SU-DHL-6 (cell line): Measurements from ENCODE around the gene DRD4.

Experiments
- H2AFZ ChIP-seq: fragments of 200-600 bp; sonication (generic); 2 replicates; pipeline ENCODE4 v1.6.1; 2014; ENCODE audit warnings: low read depth, mild to moderate bottlenecking, moderate library complexity, mixed read lengths, antibody characterized with exemption, low read length; ENCODE audit not compliant: severe bottlenecking
- H3F3A ChIP-seq: fragments of 200-600 bp; shearing (Covaris generic); 2 replicates; pipeline ENCODE4 v1.6.0; 2016; ENCODE audit warnings: antibody characterized with exemption, mild to moderate bottlenecking; ENCODE audit not compliant: insufficient read depth
- H3K27ac ChIP-seq: fragments of 200-600 bp; sonication (generic); 2 replicates; pipeline ENCODE4 v1.5.1; 2016; ENCODE audit warnings: low read depth, mild to moderate bottlenecking, low read length, moderate library complexity, mixed read lengths
- H3K27me3 ChIP-seq: fragments of 200-600 bp; sonication (generic), shearing (Covaris generic); 2 replicates; pipeline ENCODE4 v1.6.0; 2014; ENCODE audit warnings: mild to moderate bottlenecking, low read length
- H3K36me3 ChIP-seq: fragments of 200-600 bp; sonication (generic); 2 replicates; pipeline ENCODE4 v1.6.1; 2014; ENCODE audit warnings: mild to moderate bottlenecking, low read length, mixed read lengths
- H3K4me2 ChIP-seq: fragments of 300-600, 200-600 bp; shearing (Covaris generic), sonication (generic); 2 replicates; pipeline ENCODE4 v1.6.0; 2014; ENCODE audit warnings: low read length, low read depth, mild to moderate bottlenecking; ENCODE audit not compliant: poor library complexity, severe bottlenecking
- H3K4me3 ChIP-seq: fragments of 200-600 bp; sonication (generic); 2 replicates; pipeline ENCODE4 v1.5.1; 2014; ENCODE audit warnings: antibody characterized with exemption, low read length, mild to moderate bottlenecking, mixed read lengths; ENCODE audit not compliant: insufficient read depth, poor library complexity, severe bottlenecking
- H3K79me2 ChIP-seq: fragments of 200-600 bp; sonication (generic); 2 replicates; pipeline ENCODE4 v1.6.1; 2014; ENCODE audit warnings: mild to moderate bottlenecking, low read length, moderate library complexity; ENCODE audit not compliant: insufficient read depth
- H3K9ac ChIP-seq: fragments of 200-600 bp; sonication (generic); 2 replicates; pipeline ENCODE4 v1.7.0; 2014; ENCODE audit warnings: mild to moderate bottlenecking, low read length
- H3K9me2 ChIP-seq: fragments of 200-600 bp; sonication (generic); replicated peaks from 2 replicates; pipeline ENCODE4 v1.6.1; 2014; ENCODE audit warnings: low read length; ENCODE audit not compliant: insufficient read depth
- H3K9me3 ChIP-seq: fragments of 200-600 bp; sonication (generic); 2 replicates; pipeline ENCODE4 v1.6.1; 2014; ENCODE audit warnings: low read length, mixed read lengths; ENCODE audit not compliant: insufficient read depth
- H4K20me1 ChIP-seq: fragments of 200-600 bp; sonication (generic); 2 replicates; pipeline ENCODE4 v1.6.1; 2014; ENCODE audit warnings: low read depth, mild to moderate bottlenecking, antibody characterized with exemption, low read length, moderate library complexity, mixed read lengths
- EZH2phosphoT487 ChIP-seq: fragments of 200-600 bp; sonication (generic), shearing (Covaris generic); conservative IDR thresholded peaks from 2 replicates; pipeline ENCODE4 v1.6.1; 2018; ENCODE audit warnings: mild to moderate bottlenecking, antibody characterized with exemption, low read length, moderate library complexity, mixed read lengths
- TF ChIP-seq, protein P1 (sequence below): fragments of 200-600 bp; sonication (generic); IDR thresholded peaks from one replicate; pipeline ENCODE4 v1.5.1; 2017; ENCODE audit warnings: antibody characterized with exemption, mild to moderate bottlenecking, low read length, moderate library complexity; ENCODE audit not compliant: insufficient read depth, poor library complexity, severe bottlenecking

Gene DRD4

DNA sequence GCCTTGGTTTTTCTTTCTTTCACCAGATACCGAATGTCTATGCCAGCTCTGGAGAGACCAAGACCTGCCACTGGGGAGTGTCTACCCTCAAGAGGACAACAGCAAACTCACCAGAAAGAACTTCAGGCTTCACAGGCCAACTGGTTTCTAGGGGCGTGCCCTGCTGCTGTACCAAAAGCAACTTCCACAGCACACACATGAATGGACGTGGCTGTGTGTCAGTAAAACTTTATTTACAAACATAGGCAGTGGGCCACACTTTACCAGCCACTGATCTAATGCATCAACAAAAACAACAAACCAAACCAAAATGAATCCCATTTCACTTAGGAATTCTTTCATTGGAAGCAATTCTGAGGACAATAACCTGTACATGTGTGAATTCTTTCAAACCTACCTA is 41.2 kb downstream of the DRD4 start:
- no peaks in the 10 kb centered on the region for H3K9me2 ChIP-seq
- no peaks in the 10 kb centered on the region for H4K20me1 ChIP-seq
- no peak overlapping the region for H3K4me2 ChIP-seq
- no peak for TF ChIP-seq EZH2phosphoT487
- TF ChIP-seq, protein P1, sequence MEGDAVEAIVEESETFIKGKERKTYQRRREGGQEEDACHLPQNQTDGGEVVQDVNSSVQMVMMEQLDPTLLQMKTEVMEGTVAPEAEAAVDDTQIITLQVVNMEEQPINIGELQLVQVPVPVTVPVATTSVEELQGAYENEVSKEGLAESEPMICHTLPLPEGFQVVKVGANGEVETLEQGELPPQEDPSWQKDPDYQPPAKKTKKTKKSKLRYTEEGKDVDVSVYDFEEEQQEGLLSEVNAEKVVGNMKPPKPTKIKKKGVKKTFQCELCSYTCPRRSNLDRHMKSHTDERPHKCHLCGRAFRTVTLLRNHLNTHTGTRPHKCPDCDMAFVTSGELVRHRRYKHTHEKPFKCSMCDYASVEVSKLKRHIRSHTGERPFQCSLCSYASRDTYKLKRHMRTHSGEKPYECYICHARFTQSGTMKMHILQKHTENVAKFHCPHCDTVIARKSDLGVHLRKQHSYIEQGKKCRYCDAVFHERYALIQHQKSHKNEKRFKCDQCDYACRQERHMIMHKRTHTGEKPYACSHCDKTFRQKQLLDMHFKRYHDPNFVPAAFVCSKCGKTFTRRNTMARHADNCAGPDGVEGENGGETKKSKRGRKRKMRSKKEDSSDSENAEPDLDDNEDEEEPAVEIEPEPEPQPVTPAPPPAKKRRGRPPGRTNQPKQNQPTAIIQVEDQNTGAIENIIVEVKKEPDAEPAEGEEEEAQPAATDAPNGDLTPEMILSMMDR = no peak
- H3K36me3 ChIP-seq = peaks cover 6% of the 10 kb centered on the region; the same call in 1 of the 2 replicates
- H3K9me3 ChIP-seq = no peaks in the 10 kb centered on the region
- no peaks in the 10 kb centered on the region for H3K27me3 ChIP-seq
- H2AFZ ChIP-seq = no peak overlapping the region
- no peak overlapping the region for H3K27ac ChIP-seq
- no peaks in the 10 kb centered on the region for H3F3A ChIP-seq
- no peaks in the 10 kb centered on the region for H3K79me2 ChIP-seq
- no peak overlapping the region for H3K4me3 ChIP-seq
- H3K9ac ChIP-seq = no peak overlapping the region

DNA sequence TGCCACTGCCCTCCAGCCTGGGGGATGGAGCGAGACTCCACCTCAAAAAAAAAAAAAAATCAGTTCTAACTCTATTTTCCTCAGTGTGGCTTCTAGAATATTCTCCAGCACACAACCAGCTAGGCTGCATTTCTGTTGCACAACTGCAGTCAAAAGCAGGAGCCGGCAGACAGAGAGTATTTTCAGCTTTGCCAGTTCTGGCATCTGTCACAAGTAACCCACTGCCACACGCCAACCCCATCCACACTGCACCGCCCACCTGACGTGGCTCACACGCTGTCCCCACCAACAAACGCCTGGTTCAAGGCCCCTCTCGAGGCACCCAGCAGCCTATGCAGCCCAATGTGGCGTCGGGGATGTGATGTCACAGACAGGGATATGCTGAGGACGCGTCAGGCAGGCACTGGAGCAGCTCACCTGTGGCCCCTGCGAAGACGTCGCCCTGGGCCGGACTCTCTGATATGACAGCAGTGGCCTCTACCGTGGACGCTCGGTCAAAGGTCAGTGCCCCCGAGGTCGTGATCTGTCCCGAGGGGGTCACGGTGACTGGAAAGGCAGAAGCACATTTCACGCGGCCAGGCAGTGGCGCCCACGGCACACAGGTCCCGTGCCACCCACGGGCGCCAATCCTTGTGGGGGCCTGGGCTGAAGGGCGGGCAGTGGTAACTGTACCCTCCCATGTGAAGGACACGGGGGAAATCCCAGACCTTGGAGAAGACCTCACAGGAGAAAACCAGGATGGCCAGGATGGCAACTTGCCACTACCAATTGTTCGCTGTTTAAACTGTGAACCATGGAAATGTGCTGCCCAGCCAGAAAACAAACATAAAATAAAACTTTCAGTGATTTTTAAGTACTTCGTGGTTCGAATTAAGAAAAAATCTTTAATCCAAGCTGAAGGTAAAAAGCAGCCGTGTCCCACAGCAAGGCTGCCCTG is 42.5 kb downstream of the DRD4 start:
- Histone ChIP-seq H3F3A (no peaks in the 10 kb centered on the region), H3K27ac (no peak overlapping the region), H2AFZ (no peak overlapping the region), H3K79me2 (no peaks in the 10 kb centered on the region), H3K9me2 (no peaks in the 10 kb centered on the region), H3K36me3 (peaks cover 4% of the 10 kb centered on the region; the same call in 1 of the 2 replicates), H3K9ac (no peak overlapping the region), H3K4me3 (no peak overlapping the region), H3K27me3 (no peaks in the 10 kb centered on the region), H3K9me3 (no peaks in the 10 kb centered on the region), H4K20me1 (no peaks in the 10 kb centered on the region), H3K4me2 (no peak overlapping the region)
- TF ChIP-seq, protein P1 = no peak
- TF ChIP-seq EZH2phosphoT487 = no peak

DNA sequence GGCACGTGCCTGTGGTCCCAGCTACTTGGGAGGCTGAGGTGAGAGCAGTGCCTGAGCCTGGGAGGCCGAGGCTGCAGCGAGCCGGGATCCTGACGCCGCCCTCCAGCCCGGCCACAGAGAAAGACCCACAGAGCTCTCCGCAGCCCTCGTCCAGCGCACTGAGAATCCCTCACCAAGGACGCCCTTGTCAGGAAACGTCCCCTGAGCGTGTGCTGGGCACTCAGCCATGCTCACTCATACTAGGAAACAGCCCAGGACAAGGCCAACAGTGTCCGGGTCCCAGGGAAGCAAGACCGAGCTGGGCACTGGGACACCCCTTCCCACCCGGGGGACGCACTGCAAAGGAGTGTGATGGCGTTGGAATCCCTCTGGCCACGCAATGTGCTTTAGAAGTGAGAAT is 43.4 kb downstream of the DRD4 start:
- Histone ChIP-seq H3K79me2 (no peaks in the 10 kb centered on the region), H3K9me2 (no peaks in the 10 kb centered on the region), H3K9ac (no peak overlapping the region), H3K27ac (no peak overlapping the region), H3F3A (no peaks in the 10 kb centered on the region), H2AFZ (no peak overlapping the region), H3K36me3 (0 out of 2 replicates have a peak, but pooled peaks cover 4% of the 10 kb centered on the region), H3K27me3 (no peaks in the 10 kb centered on the region), H3K4me2 (no peak overlapping the region), H3K9me3 (no peaks in the 10 kb centered on the region), H3K4me3 (no peak overlapping the region), H4K20me1 (no peaks in the 10 kb centered on the region)
- no peak for TF ChIP-seq EZH2phosphoT487
- TF ChIP-seq, protein P1 = no peak
